ENCODE measurements around the gene PPL.
"Not testable (repeated sequence)": the region's sequence is repeated elsewhere in the genome, so short reads cannot be mapped to it uniquely, and the experiment has no call there.

PPL gene

DNA sequence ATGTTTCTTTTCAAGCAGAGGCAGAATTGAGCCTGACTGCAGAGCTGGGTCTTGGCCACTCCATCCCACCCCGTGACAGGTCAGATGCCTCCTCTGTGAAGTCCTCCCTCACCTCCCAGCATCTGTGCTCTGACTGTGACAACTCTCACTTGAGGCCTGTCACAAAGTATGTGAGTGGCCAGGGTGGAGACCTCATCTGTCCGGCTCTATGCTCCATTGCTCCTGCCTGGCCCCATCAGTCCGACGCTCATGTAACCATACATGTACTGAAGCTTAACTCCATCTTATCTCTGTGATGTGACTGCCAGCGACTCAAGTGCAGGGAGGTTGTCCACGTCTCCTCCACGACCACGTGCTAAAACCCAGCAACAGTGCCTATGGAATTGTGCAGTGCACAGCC lies 3.5 kb downstream of the PPL start:
- peaks cover 4 to 13% of the 10 kb centered on the region in 2 donors for H3K4me1 ChIP-seq (ENCODE audit: control insufficient read depth in 2 of 2, insufficient read depth in 2 of 2, low read length in 2 of 2)
- H3K9ac ChIP-seq (ENCODE audit: low read depth in 1 of 2, low read length in 2 of 2): no peak overlapping the region
- H3K9me3 ChIP-seq (ENCODE audit: control insufficient read depth in 2 of 2, low read length in 2 of 2): no peaks in the 10 kb centered on the region
- H3K36me3 ChIP-seq (ENCODE audit: control insufficient read depth in 2 of 2, insufficient read depth in 2 of 2, low read length in 2 of 2): no peaks in the 10 kb centered on the region
- H3K27me3 ChIP-seq (ENCODE audit: control insufficient read depth in 2 of 2, insufficient read depth in 2 of 2, low read length in 2 of 2): no peaks in the 10 kb centered on the region
- H3K27ac ChIP-seq (ENCODE audit: low read depth in 2 of 2, low read length in 2 of 2): no peak overlapping the region
- H3K4me3 ChIP-seq (ENCODE audit: low read length in 2 of 2): no peak overlapping the region

- Histone ChIP-seq H3K27me3 (ENCODE audit: control insufficient read depth in 2 of 2, insufficient read depth in 2 of 2, low read length in 2 of 2) (no peaks in the 10 kb centered on the region), H3K9ac (ENCODE audit: low read depth in 1 of 2, low read length in 2 of 2) (no peak overlapping the region), H3K4me3 (ENCODE audit: low read length in 2 of 2) (no peak overlapping the region), H3K27ac (ENCODE audit: low read depth in 2 of 2, low read length in 2 of 2) (no peak overlapping the region), H3K36me3 (ENCODE audit: control insufficient read depth in 2 of 2, insufficient read depth in 2 of 2, low read length in 2 of 2) (no peaks in the 10 kb centered on the region), H3K9me3 (ENCODE audit: control insufficient read depth in 2 of 2, low read length in 2 of 2) (peaks cover 0 to 5% of the 10 kb centered on the region in 2 donors), H3K4me1 (ENCODE audit: control insufficient read depth in 2 of 2, insufficient read depth in 2 of 2, low read length in 2 of 2) (peaks cover 0 to 4% of the 10 kb centered on the region in 2 donors)
Measured at GRCh38 chr16:4931381-4931780, 5.6 kb downstream of the PPL start.

DNA sequence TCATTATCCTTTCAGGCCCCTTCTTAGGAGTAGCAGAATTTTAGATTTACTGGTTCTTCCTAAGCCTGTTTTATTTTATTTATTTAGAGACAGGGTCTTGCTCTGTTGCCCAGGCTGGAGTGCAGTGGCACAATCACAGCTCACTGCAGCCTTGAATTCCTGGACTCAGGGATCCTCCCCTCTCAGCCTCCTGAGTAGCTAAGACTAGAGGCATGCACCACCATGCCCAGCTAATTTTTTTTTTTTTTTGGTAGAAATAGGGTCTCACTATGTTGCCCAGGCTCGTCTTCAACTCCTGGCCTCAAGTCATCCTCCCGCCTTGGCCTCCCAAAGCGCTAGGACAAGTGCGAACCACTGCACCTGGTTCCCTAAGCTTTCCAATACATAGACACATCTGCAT lies 7.3 kb downstream of the PPL start:
- H3K27ac ChIP-seq (ENCODE audit: low read depth in 2 of 2, low read length in 2 of 2): not testable (repeated sequence)

GRCh38 chr16:4928227-4928626 lies 8.7 kb downstream of the PPL start:
- H3K27ac ChIP-seq (ENCODE audit: low read depth in 2 of 2, low read length in 2 of 2): no peak overlapping the region
- no peaks in the 10 kb centered on the region for H3K36me3 ChIP-seq (ENCODE audit: control insufficient read depth in 2 of 2, insufficient read depth in 2 of 2, low read length in 2 of 2)
- H3K27me3 ChIP-seq (ENCODE audit: control insufficient read depth in 2 of 2, insufficient read depth in 2 of 2, low read length in 2 of 2): no peaks in the 10 kb centered on the region
- H3K4me1 ChIP-seq (ENCODE audit: control insufficient read depth in 2 of 2, insufficient read depth in 2 of 2, low read length in 2 of 2): no peaks in the 10 kb centered on the region
- H3K9me3 ChIP-seq (ENCODE audit: control insufficient read depth in 2 of 2, low read length in 2 of 2): peaks cover 0 to 5% of the 10 kb centered on the region in 2 donors
- no peak overlapping the region for H3K9ac ChIP-seq (ENCODE audit: low read depth in 1 of 2, low read length in 2 of 2)
- H3K4me3 ChIP-seq (ENCODE audit: low read length in 2 of 2): no peak overlapping the region

More for the DNA sequence above, 7.3 kb downstream of the PPL start:
- H3K4me1 ChIP-seq (ENCODE audit: control insufficient read depth in 2 of 2, insufficient read depth in 2 of 2, low read length in 2 of 2); H3K27me3 ChIP-seq (ENCODE audit: control insufficient read depth in 2 of 2, insufficient read depth in 2 of 2, low read length in 2 of 2); H3K9ac ChIP-seq (ENCODE audit: low read depth in 1 of 2, low read length in 2 of 2); H3K4me3 ChIP-seq (ENCODE audit: low read length in 2 of 2); H3K9me3 ChIP-seq (ENCODE audit: control insufficient read depth in 2 of 2, low read length in 2 of 2); H3K36me3 ChIP-seq (ENCODE audit: control insufficient read depth in 2 of 2, insufficient read depth in 2 of 2, low read length in 2 of 2): not testable (repeated sequence)

DNA sequence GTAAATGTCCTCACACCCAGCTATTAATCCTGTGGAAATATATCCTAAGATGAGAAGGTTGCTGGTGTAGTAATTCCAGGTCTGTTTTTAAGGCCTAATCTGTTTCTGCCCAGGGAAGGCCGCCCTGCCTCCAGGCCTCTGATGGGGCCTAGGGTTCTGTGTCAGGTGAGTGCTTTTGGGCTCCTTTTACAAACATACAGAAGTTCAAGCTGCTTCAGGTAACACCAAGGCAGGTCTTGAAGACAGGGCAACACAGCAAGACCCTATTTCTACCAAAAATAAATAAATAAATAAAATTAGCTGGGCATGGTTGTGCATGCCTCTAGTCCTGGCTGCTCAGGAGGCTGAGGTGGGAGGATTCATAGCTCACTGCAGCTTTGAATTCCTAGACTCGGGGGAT lies 9.3 kb downstream of the PPL start:
- H3K9ac ChIP-seq (ENCODE audit: low read depth in 1 of 2, low read length in 2 of 2): no peak overlapping the region
- no peak overlapping the region for H3K27ac ChIP-seq (ENCODE audit: low read depth in 2 of 2, low read length in 2 of 2)
- no peaks in the 10 kb centered on the region for H3K27me3 ChIP-seq (ENCODE audit: control insufficient read depth in 2 of 2, insufficient read depth in 2 of 2, low read length in 2 of 2)
- no peaks in the 10 kb centered on the region for H3K36me3 ChIP-seq (ENCODE audit: control insufficient read depth in 2 of 2, insufficient read depth in 2 of 2, low read length in 2 of 2)
- no peak overlapping the region for H3K4me3 ChIP-seq (ENCODE audit: low read length in 2 of 2)
- H3K4me1 ChIP-seq (ENCODE audit: control insufficient read depth in 2 of 2, insufficient read depth in 2 of 2, low read length in 2 of 2): no peaks in the 10 kb centered on the region
- peaks cover 0 to 5% of the 10 kb centered on the region in 2 donors for H3K9me3 ChIP-seq (ENCODE audit: control insufficient read depth in 2 of 2, low read length in 2 of 2)

DNA sequence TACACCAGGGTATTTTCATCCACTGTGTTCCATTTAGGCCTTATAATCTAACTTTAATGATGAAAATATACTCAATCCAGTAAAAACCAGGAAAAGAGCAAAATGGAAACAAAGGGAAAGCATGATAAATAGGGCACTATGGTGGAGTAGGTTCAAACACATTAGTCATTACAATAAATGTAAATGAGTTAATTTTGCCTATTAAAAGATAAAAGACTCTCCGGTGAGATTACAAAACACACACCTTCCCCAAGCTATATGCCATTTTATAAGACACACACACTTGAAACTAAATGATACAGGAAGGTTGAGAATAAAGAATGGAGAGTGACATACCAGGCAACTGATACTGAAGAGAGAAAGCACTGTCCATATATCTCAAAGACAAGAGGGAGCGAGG lies 10.0 kb downstream of the PPL start:
- Histone ChIP-seq H3K36me3 (ENCODE audit: control insufficient read depth in 2 of 2, insufficient read depth in 2 of 2, low read length in 2 of 2) (no peaks in the 10 kb centered on the region), H3K9ac (ENCODE audit: low read depth in 1 of 2, low read length in 2 of 2) (no peak overlapping the region), H3K27ac (ENCODE audit: low read depth in 2 of 2, low read length in 2 of 2) (no peak overlapping the region), H3K27me3 (ENCODE audit: control insufficient read depth in 2 of 2, insufficient read depth in 2 of 2, low read length in 2 of 2) (no peaks in the 10 kb centered on the region), H3K4me3 (ENCODE audit: low read length in 2 of 2) (no peak overlapping the region), H3K9me3 (ENCODE audit: control insufficient read depth in 2 of 2, low read length in 2 of 2) (peaks cover 0 to 5% of the 10 kb centered on the region in 2 donors), H3K4me1 (ENCODE audit: control insufficient read depth in 2 of 2, insufficient read depth in 2 of 2, low read length in 2 of 2) (no peaks in the 10 kb centered on the region)

GRCh38 chr16:4925791-4926190 lies 11.2 kb downstream of the PPL start:
- H3K9ac ChIP-seq (ENCODE audit: low read depth in 1 of 2, low read length in 2 of 2): no peak overlapping the region
- H3K4me1 ChIP-seq (ENCODE audit: control insufficient read depth in 2 of 2, insufficient read depth in 2 of 2, low read length in 2 of 2): no peaks in the 10 kb centered on the region
- H3K9me3 ChIP-seq (ENCODE audit: control insufficient read depth in 2 of 2, low read length in 2 of 2): peaks cover 0 to 5% of the 10 kb centered on the region in 2 donors
- no peak overlapping the region for H3K4me3 ChIP-seq (ENCODE audit: low read length in 2 of 2)
- H3K36me3 ChIP-seq (ENCODE audit: control insufficient read depth in 2 of 2, insufficient read depth in 2 of 2, low read length in 2 of 2): no peaks in the 10 kb centered on the region
- no peak overlapping the region for H3K27ac ChIP-seq (ENCODE audit: low read depth in 2 of 2, low read length in 2 of 2)
- no peaks in the 10 kb centered on the region for H3K27me3 ChIP-seq (ENCODE audit: control insufficient read depth in 2 of 2, insufficient read depth in 2 of 2, low read length in 2 of 2)

DNA sequence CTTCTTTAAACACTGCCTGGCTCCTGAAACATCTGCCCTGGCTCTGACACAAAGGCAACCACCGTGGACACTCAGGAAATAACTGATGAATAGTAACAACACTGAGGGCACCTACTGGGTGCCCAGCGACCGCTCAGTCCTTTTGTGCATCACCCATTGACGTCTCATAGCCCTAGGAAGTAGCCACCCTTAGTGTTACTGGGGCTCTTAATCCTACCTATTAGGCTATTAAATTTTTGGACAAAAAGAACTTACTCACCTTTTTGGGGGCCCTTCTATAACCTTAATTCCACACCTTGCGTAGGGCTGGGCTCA lies 11.7 kb downstream of the PPL start:
- H3K27me3 ChIP-seq (ENCODE audit: control insufficient read depth in 2 of 2, insufficient read depth in 2 of 2, low read length in 2 of 2): no peaks in the 10 kb centered on the region
- no peaks in the 10 kb centered on the region for H3K4me1 ChIP-seq (ENCODE audit: control insufficient read depth in 2 of 2, insufficient read depth in 2 of 2, low read length in 2 of 2)
- no peaks in the 10 kb centered on the region for H3K36me3 ChIP-seq (ENCODE audit: control insufficient read depth in 2 of 2, insufficient read depth in 2 of 2, low read length in 2 of 2)
- peaks cover 0 to 5% of the 10 kb centered on the region in 2 donors for H3K9me3 ChIP-seq (ENCODE audit: control insufficient read depth in 2 of 2, low read length in 2 of 2)
- H3K4me3 ChIP-seq (ENCODE audit: low read length in 2 of 2): no peak overlapping the region
- H3K9ac ChIP-seq (ENCODE audit: low read depth in 1 of 2, low read length in 2 of 2): no peak overlapping the region
- H3K27ac ChIP-seq (ENCODE audit: low read depth in 2 of 2, low read length in 2 of 2): no peak overlapping the region

DNA sequence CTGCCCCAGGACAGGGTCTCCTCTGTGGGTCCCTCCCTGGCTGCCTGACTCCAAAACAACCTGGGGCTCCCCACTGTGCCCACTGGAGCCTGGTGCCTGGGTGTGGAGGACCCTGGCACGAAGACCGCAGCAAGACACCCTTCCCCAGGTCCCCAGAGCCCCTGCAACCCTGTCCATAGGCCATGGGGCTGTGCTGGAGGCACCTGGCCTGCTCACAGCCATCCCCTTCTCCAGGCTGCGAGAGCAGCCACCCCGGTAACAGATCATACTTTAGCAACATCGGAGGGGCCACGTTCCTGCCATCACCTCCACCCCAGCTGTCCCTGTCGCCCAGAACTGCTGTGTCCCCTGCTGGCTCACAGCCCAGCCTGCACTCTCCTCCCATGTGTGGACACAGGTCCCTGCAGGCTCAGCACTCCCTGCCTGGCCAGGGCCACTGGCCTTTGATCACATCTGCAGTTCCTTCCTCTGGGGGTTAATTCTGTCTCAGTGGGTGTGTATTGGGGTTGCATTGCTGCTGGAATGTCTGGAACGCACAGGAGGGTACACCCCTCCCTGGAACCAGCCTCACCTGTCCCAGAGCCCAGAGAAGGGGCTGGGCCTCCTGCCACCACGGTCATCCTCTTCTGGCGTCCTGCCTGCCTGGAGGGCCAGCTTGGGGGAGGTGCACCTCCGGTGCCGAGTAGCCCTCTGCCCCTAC lies 12.2 kb downstream of the PPL start:
- H3K27ac ChIP-seq (ENCODE audit: low read depth in 2 of 2, low read length in 2 of 2): no peak overlapping the region
- no peak overlapping the region for H3K9ac ChIP-seq (ENCODE audit: low read depth in 1 of 2, low read length in 2 of 2)
- H3K4me3 ChIP-seq (ENCODE audit: low read length in 2 of 2): no peak overlapping the region
- no peaks in the 10 kb centered on the region for H3K36me3 ChIP-seq (ENCODE audit: control insufficient read depth in 2 of 2, insufficient read depth in 2 of 2, low read length in 2 of 2)
- peaks cover 0 to 5% of the 10 kb centered on the region in 2 donors for H3K9me3 ChIP-seq (ENCODE audit: control insufficient read depth in 2 of 2, low read length in 2 of 2)
- no peaks in the 10 kb centered on the region for H3K27me3 ChIP-seq (ENCODE audit: control insufficient read depth in 2 of 2, insufficient read depth in 2 of 2, low read length in 2 of 2)
- no peaks in the 10 kb centered on the region for H3K4me1 ChIP-seq (ENCODE audit: control insufficient read depth in 2 of 2, insufficient read depth in 2 of 2, low read length in 2 of 2)

GRCh38 chr16:4923853-4924252 lies 13.1 kb downstream of the PPL start:
- Histone ChIP-seq H3K9me3 (ENCODE audit: control insufficient read depth in 2 of 2, low read length in 2 of 2) (peaks cover 0 to 5% of the 10 kb centered on the region in 2 donors), H3K9ac (ENCODE audit: low read depth in 1 of 2, low read length in 2 of 2) (no peak overlapping the region), H3K36me3 (ENCODE audit: control insufficient read depth in 2 of 2, insufficient read depth in 2 of 2, low read length in 2 of 2) (no peaks in the 10 kb centered on the region), H3K27me3 (ENCODE audit: control insufficient read depth in 2 of 2, insufficient read depth in 2 of 2, low read length in 2 of 2) (no peaks in the 10 kb centered on the region), H3K4me3 (ENCODE audit: low read length in 2 of 2) (no peak overlapping the region), H3K4me1 (ENCODE audit: control insufficient read depth in 2 of 2, insufficient read depth in 2 of 2, low read length in 2 of 2) (no peaks in the 10 kb centered on the region), H3K27ac (ENCODE audit: low read depth in 2 of 2, low read length in 2 of 2) (no peak overlapping the region)

Measured in mucosa of rectum (tissue), 2 donors.